ENCODE results near the gene BAX.

GRCh38 chr19:48959341-48960239 is 4.9 kb downstream of the BAX start:
- no peak for TF ChIP-seq CTCF (IDR thresholded peaks at IDR 0.05; ENCODE audit: insufficient read depth, low read depth, low read length)
- no peak for TF ChIP-seq EZH2 (IDR thresholded peaks at IDR 0.05; ENCODE audit: insufficient read depth, low read length)

Data from astrocyte (in vitro differentiated cells and primary cell).